Cerebellar cortex (tissue), 1 donor: ENCODE results near the gene HAL.
"Not testable (repeated sequence)": the region's sequence is repeated elsewhere in the genome, so short reads cannot be mapped to it uniquely, and the experiment has no call there.

Source experiments
- DNase-seq: peaks from one replicate; pipeline ENCODE4 v3.0.0-alpha.2; 2015; ENCODE audit warnings: low spot score

The HAL gene

DNA sequence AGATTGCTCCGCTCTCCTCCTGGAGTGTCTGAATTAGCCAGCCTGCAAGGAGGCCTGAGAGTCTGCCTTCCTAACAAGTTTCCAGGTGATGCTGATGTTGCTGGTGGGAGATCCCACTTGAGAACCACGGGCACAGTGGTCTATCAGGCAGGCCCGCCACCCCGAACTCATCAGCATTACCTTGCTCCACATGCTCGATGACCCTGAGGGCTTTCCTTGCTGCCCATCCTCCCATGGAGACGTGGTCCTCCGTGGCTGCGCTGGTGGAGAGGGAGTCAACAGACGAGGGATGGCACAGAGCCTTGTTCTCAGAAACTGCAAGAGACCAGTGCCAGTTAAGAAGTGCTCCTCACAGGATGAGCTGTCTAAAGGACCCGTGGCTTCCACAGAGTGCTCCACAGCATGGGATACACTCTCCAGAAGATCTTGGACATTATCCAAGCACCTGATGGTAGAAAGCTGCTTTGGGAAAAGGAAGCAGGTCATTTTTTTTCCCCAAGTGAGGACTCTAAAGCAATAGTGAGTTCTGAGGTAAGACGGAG, 18.3 kb downstream of the HAL start:
- no peak for DNase-seq

DNA sequence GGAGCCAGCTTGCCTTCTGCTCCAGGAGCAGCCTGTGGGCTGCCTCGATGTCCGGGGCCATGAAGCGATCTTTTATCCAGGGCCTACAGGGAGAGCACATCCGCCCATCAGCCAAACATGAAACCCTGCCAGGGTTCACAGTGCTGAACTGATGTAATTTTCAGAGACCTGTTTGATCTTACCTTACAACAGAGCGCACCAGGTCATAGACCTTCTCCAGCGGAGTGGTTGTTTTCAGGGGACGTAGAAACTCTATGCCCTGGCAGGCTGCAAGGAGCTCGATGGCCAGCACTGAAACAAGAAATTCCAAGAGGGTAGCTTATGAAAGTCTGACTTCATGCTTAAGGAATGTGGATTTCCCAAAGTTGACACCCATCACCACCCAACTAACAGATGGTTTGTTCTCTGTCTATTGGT, 19.7 kb downstream of the HAL start:
- no peak for DNase-seq

- no peak for DNase-seq
Measured at GRCh38 chr12:95975491-95975890, 20.7 kb downstream of the HAL start.

GRCh38 chr12:95974358-95974757, 21.8 kb downstream of the HAL start:
- DNase-seq = no peak

DNA sequence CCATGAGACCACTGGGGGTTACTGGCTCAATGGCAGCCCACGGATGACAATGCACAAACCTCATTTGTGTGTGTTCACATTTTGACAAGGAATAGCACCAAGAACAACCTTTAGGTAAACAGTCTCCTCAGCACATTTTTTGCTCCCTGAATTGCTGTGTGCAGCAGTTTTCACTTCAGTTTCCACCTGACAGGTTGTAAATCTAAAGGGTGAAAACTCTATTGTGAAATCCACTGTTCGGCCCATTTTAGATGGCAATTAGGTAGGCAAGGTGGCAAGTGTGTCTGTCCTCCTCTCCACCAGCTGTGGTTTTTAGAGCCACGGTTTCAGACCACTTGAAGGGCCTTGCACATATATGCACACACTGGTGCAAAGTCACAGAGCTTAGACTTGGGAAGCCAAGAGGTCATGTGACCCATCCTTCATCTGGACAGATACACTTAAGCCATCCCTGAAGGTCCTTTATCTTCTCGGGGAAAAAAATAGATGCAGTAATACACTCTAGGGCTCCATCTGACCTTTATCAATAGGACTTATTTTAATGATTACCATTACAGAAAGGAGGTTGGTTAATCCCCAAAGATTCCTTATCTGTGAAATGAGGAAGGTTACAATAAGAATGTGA, 23.2 kb downstream of the HAL start:
- no peak for DNase-seq

DNA sequence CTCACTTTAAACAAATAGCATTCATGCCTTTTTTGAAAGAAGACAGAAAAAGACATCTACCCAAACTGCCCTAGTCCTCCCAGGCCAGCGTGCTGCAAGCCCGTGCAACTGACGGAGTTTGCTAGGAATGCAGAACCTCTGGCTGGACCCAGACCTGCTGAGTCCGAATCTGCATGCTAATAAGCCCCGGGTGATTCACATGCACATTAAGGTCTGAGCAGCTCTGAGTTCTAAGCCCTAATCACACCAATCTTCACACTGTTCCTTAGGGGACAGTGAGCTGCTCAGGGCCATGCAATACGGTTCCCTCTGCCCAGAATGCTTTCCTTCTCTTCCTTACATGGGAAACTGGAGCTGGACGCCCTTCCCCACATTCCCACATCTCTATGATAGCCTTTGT, 25.2 kb downstream of the HAL start:
- no peak for DNase-seq

- not testable (repeated sequence) for DNase-seq
Measured at GRCh38 chr12:95969116-95969515, 27.0 kb downstream of the HAL start.

- no peak for DNase-seq
Measured at GRCh38 chr12:95967301-95967700, 28.8 kb downstream of the HAL start.

DNA sequence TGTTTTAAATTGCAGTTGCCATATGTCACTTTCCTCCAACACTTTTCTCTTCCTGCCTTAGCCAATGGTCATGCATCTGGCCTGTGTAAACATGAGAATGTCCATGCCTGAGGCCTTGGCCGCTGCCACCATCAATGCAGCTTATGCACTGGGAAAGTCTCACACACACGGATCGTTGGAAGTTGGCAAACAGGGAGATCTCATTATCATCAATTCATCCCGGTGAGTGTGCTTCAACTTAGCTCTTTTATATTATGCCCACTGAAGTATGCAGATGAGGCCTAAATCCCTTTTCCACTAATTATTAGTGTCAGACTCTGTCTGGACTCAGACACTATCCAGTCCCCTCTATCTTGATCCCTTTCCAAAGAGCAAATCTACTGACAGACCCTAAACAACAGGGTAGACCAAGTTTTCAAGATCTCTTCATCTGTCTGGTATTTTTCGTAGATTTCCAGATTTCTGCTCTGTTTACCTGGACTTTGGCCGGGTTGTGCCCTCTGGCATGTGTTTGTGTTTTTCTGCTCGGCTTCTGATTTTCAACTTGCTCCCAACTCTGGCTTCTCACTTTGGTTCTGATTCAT, 29.8 kb downstream of the HAL start:
- no peak for DNase-seq

GRCh38 chr12:95963096-95963495, 33.0 kb downstream of the HAL start:
- DNase-seq = peak; percentile 11

DNA sequence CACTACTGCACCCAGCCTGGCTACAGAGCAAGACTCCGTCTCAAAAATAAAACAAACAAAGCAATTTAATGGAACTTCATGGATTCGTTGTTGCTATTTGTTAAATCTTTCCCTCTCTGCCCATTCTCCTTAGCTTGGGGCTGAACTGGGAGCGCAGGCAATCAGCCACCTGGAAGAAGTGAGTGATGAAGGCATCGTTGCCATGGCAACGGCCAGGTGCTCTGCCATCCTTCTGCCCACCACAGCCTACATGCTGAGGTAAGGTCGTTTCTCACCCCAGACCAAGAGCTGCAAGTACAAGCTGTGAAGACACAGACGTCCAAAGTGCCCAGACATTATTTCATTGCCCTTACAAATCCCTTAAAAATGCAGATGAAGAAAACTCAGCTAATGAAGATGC, 33.9 kb downstream of the HAL start:
- no peak for DNase-seq

- DNase-seq = no peak
Measured at GRCh38 chr12:95960241-95960640, 35.9 kb downstream of the HAL start.

GRCh38 chr12:95959107-95959506, 37.0 kb downstream of the HAL start:
- DNase-seq = peak; percentile 34

DNA sequence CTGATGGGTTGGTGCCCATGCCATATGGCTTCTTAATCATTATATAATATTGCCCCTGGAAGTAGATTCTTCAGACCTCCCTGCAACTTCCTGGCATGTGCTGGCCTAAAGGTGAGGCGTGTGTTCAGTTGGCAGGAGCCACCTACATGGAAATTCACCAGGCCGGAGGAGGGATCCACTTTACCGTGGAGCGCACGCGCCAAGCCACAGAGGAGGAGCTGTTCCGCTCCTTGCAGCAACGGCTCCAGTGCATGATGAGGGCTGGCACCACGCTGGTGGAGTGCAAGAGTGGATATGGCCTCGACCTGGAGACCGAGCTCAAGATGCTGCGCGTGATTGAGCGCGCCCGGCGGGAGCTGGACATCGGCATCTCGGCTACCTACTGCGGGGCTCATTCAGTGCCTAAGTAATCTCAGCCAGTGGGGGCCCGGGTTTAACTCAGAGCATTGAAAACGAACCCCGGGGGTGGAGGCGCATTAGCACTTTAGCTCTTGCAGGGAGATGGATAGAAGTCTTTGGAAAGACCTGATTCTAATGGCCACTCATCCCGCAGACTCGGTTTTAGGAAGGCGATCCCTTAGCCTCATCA, 39.5 kb downstream of the HAL start:
- peak; percentile 76 for DNase-seq

- DNase-seq = no peak
Measured at GRCh38 chr12:95955549-95956159, 40.5 kb downstream of the HAL start.

DNA sequence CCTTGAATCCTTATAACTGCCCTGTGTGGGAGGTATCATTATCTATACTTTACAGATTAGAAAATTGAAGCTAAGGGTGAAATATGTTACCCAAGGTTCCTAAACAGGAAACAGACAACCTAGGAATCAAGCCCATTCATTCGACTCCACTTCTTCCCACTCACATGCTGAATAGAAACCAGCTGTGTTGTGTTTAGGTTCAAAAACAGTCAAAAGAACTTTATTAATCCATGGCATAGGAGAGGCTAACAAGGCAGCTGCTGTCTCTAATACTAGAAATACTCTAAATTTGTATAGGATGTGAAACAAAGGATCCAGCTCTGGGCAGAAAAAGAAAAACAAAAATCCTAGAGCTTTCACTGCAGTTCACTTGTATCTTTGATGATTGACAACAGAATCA, 43.1 kb downstream of the HAL start:
- DNase-seq = no peak

- no peak for DNase-seq
Measured at GRCh38 chr12:95951515-95951914, 44.6 kb downstream of the HAL start.

DNA sequence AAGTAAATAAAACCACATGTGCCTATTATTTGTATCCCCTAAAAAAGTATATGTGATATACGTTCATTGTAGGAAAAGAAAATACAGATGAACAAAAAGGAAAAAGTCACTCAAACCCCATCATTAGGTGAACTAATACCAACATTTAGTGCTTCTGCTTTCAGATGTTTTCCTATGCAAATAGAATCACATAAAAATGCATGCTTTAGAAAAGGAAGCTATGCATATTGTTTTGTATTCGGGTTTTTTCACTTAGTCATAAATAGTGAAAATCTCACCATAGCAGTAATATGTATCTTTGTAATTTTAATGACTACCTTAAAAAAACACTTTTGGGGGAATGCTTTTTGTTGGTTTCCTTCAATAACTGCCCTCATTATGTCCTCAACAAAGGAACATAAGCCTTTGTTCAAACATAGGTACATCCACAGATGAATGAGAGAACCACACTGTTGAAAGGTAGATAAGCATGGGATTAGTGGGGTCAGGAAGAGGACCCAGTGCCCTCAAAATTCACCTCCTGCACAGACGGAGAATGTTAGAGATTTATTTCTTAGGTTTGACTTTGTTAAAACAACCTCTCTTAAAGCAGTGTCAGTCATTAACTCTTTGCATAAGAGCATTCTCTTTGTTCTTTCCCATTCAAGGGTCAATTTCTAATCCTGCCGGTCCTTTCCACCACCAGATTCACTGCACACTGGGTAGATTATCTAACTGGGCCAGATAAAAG, 46.5 kb downstream of the HAL start:
- no peak for DNase-seq

DNA sequence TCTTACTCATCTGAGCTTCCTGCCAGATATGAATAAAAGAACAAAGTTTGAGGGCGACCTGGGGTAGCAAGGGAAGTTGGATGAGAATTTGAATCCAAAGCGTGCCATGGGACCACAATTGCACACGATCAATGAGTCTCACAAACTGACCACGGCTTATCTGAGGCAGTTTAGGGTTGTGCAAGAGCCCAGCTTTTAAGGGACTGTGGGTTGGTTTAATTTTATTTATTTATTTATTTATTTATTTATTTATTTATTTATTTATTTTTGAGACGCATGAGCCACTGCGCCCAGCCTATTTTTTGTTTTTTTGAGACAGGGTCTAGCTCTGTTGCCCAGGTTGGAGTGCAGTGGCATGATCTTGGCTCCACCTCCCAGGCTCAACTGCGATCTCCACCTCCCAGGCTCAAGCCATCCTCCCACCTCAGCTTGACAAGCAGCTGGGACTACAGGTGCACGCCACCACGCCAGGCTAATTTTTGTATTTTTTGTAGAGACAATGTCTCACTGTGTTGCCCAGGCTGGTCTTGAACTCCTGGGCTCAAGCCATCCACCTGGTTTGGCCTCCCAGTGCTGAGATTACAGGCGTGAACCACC, 51.9 kb downstream of the HAL start:
- DNase-seq = no peak

DNA sequence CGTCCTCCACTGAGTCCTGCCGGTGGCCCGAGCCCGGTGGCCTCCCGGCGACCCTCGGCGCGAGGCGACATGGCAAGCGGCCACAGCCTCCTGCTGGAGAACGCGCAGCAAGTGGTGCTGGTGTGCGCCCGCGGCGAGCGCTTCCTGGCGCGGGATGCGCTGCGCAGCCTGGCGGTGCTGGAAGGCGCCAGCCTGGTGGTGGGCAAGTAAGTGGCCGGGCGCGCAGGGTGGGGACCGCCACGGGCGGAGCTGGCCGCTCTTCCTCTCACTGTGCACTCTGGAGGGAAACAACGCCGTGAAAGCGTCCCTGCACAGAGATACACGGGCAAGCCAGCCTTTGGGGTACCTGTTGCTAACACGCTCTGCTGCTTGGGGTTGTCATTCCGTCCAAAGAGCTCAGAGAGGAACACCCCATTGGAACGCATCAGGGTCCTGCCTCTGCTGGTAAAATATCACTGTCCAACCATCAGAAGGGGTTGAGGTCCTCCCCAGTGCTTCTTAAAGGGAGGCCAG, 52.8 kb downstream of the HAL start, which contains the start of gene AMDHD1:
Gene AMDHD1 (plus strand): TSS at position 2 of the 513 bp plus-strand sequence. CDS start 68 bp downstream, at position 70.
- peak; percentile 16 for DNase-seq

DNA sequence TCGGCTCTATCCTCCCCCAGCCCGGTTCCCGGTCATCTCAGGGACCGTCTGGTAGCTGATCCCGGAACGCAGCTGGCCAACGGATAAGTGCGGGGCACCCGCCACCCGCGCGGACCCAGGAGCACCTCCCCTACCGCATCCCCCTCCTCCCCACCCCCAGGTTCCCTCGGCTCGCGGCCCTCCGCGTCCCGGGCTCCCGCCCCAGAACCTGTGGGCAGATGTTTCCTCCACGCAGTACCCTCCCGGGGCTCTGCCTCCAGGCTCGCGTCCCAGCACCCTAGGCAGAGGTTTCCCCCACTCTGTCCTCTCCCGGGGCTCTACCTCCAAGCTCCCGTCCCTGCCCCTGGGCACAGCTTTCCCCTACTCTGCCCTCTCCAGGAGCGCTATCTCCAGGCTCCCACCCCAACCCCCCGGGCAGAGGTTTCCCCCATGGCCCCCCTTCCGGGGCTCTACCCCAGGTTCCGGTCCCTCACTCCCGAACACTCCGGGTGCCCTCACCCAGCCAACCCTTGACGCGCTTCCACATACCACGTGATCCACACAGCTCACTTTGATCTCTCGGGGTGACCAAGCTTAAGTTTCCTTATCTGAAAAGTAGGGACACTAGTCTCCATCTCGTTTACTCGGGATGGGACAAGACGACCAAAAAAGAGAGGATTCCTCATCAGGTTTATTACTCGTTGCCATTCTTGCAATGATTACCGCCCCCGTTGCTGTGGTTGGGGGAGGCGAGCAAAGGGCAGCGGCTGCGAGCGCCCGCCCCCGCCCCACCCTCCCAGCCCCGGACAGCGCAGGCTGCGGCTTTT, 53.4 kb downstream of the HAL start, which contains the start of gene CCDC38:
Gene CCDC38 (minus strand): TSS at position 91 of the 806 bp plus-strand sequence. CDS start 6,105 bp downstream, outside the sequence.
- DNase-seq = peak; percentile 58
